AG04449 (cell line): ENCODE measurements around the gene ANKH.

ENCODE experiments used
- CTCF ChIA-PET: fragments of 350-600 bp; formaldehyde crosslinking; extraction: SDS; loops from one replicate; lab custom pipeline; 2021; ENCODE audit warnings: antibody characterized with exemption; lab: Yijun Ruan, JAX
- POLR2A ChIA-PET: fragments of 400-600, 350-600 bp; formaldehyde crosslinking; extraction: SDS; loops from one replicate; lab custom pipeline; 2020; ENCODE audit warnings: antibody characterized with exemption, inconsistent platforms; lab: Yijun Ruan, JAX
- DNase-seq: peaks from one replicate; pipeline ENCODE4 v3.0.0-alpha.2; 2010; ENCODE audit warnings: low read depth, low spot score
- H3K4me3 ChIP-seq: 2 replicates; pipeline ENCODE4 v1.5.1; 2011; ENCODE audit warnings: low read depth, mild to moderate bottlenecking, control low read depth, low read length
- TF ChIP-seq, protein P1 (sequence below): IDR thresholded peaks from one replicate; pipeline ENCODE4 v1.5.1; 2011; ENCODE audit warnings: mild to moderate bottlenecking, moderate library complexity, low read length, control low read depth, inconsistent platforms; ENCODE audit not compliant: insufficient read depth; ENCODE audit errors: missing control alignments

The ANKH gene

DNA sequence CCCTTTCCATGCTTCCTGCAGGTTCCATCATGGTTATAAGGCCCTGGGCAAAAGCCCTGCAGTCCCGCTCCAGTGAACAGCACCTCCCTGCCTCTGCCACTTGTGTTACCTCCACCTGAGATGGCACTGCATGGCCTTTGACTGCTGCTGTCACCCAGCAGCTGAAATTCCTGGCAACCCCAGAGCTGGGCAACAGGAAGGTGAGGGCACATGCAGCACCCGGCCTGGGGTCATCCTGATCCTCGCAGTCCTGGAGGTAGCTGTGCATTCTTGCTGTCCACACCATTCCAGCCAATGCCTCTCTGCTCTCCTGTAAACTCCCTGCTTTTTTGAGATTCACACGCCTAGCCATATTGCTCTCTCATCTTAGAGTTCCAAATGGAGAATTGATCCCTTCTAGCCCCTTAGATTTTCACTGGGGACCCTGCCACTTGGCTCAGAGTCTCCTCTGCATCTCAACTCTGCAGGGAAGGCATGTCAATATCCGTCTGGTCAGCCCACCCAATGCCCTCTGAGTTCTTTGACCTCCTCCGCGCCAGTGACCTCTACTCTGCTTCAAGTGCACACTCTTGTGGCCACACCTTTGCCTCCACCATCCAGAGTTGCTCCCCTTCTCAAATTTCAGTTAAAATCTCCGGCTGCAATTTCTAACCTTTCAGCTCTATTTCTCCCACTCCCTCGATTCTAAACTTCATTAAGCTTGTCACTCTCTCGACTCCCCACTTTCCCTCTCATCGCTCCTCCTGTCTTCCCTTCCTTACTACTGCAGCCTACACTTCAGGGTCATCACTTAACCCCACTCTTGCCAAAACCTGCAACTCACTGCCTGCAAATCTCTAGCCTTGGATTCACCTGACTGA is 93.4 kb downstream of the ANKH start:
- CTCF ChIA-PET, result no interaction called here

DNA sequence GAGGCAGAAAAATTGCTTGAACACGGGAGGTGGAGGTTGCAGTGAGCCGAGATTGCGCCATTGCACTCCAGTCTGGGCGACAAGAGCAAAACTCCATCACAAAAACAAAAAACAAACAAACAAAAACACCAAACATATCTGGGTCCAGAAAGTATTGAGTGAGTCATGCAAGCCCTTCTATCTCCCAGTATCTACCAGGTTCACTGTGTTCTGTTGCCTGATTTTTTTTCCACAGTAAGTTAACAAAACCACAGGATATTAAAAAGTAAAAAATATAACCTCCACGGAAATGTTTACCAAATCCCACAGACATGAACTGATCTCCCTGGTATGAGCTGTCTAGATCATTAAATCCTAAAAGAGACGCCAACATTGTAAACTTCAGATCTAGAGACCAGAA is 94.4 kb downstream of the ANKH start:
- no peak overlapping the region for H3K4me3 ChIP-seq
- no peak for DNase-seq
- TF ChIP-seq, protein P1, sequence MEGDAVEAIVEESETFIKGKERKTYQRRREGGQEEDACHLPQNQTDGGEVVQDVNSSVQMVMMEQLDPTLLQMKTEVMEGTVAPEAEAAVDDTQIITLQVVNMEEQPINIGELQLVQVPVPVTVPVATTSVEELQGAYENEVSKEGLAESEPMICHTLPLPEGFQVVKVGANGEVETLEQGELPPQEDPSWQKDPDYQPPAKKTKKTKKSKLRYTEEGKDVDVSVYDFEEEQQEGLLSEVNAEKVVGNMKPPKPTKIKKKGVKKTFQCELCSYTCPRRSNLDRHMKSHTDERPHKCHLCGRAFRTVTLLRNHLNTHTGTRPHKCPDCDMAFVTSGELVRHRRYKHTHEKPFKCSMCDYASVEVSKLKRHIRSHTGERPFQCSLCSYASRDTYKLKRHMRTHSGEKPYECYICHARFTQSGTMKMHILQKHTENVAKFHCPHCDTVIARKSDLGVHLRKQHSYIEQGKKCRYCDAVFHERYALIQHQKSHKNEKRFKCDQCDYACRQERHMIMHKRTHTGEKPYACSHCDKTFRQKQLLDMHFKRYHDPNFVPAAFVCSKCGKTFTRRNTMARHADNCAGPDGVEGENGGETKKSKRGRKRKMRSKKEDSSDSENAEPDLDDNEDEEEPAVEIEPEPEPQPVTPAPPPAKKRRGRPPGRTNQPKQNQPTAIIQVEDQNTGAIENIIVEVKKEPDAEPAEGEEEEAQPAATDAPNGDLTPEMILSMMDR, result no peak
- ChIA-PET POLR2A (no interaction called here), CTCF (interaction anchor here (0.8 kb wide), 1 partner anchor 50 kb away, joined by 3 read pairs; no protein-coding TSS in a partner anchor)

More for the DNA sequence above, 93.4 kb downstream of the ANKH start:
- no peak for DNase-seq
- TF ChIP-seq, protein P1, result no peak
- POLR2A ChIA-PET, result no interaction called here
- no peak overlapping the region for H3K4me3 ChIP-seq

DNA sequence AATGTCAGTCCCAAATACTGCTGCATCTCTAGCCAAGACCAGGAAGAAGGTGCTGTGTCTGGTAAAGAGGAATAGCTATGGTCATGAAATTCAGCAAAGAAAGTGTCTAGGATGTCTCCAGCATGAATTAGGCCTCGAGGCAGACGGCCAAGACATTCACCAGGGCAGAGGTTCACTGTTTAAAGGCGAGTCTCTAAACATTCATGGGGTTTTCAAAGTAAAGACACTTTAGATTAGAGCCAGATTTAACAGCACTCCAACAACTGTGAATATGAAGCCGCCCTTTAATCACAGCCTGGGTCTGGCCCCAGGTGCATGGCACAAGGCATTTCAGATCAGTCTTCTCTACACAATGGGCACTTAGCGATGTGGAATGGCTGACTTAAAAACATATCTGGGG is 95.0 kb downstream of the ANKH start:
- CTCF ChIA-PET, result interaction anchor here (0.8 kb wide), 1 partner anchor 49 kb away, joined by 3 read pairs; no protein-coding TSS in a partner anchor
- TF ChIP-seq, protein P1, result no peak
- no peak overlapping the region for H3K4me3 ChIP-seq
- no peak for DNase-seq
- POLR2A ChIA-PET, result no interaction called here

DNA sequence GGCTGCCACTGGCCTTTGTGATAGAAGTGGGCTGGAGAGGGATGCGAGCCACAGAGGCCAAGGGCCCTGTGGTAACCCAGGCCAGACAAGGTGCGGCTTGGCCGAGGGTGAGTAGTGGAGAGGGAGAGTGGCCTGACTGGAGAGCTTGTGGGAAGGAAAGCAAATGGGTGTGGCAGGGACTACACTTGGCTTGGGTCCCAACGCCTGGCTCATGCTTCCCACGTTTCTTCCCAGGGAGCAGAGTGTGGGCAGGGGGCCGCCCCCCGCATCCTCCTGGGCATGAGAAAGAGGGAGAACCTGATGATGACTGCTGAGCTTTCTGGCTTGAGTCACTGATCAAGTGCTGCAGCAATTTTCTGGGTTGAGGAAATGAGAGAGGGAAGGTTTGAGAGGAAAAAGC is 95.7 kb downstream of the ANKH start:
- POLR2A ChIA-PET, result no interaction called here

DNA sequence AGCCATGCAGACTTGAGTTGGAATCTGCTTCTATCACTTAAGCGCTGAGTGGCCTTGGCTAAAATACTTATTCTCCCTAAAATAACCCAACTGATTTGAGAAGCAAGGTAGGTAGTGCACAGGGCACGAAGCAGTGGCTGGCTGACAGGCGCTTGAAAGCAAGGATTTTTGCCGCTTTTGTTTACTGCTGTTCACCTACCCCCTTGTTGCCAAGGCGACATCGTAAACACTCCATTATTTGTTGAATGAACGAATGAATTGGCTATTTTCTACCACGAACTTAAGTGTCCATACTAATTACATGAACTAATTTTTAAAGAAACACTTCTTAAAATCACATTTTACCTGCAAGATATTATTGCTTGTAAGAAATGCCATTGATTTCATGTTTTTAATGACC is 98.0 kb downstream of the ANKH start:
- TF ChIP-seq, protein P1, result no peak
- ChIA-PET POLR2A (no interaction called here), CTCF (no interaction called here)
- DNase-seq, result no peak
- no peak overlapping the region for H3K4me3 ChIP-seq

More for the DNA sequence above, 95.7 kb downstream of the ANKH start:
- H3K4me3 ChIP-seq, result no peak overlapping the region
- DNase-seq, result no peak
- TF ChIP-seq, protein P1, result no peak
- CTCF ChIA-PET, result no interaction called here

DNA sequence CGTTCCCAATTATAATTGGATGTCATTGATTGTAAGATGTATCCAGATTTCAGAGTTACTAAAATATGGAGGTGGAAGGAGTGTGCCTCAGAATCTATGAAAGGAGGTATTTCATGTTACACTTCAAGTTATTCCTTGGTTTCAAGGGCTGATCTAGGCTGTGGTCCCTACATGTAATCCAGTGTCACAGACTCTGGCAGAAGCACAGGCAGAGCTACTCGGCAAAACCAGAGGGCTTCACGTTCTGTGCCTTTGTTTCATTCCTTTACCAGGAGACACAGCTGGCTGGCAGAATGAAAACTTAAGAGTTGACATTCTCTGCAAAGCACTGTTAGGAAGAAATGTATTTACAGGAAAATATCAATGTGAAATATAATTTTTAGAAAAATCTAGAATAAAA is 99.6 kb downstream of the ANKH start:
- CTCF ChIA-PET, result interaction anchor here (1.2 kb wide), 1 partner anchor 8 kb away, joined by 3 read pairs; no protein-coding TSS in a partner anchor
- H3K4me3 ChIP-seq, result no peak overlapping the region
- POLR2A ChIA-PET, result no interaction called here
- DNase-seq, result no peak
- TF ChIP-seq, protein P1, result no peak
